Naive thymus-derived CD8-positive, alpha-beta T cell (primary cell): ENCODE results near the gene CERS6. TPM values are rescaled to one million over a fixed set of nuclear protein-coding genes. Genes with fewer than 3 reads are reported as not detected.

Experiments
- ATAC-seq, 2 donors: fragments of 150-1000 bp; cut with Tn5 transposase in 1 of 2; sonication (Bioruptor Pico), chemical (Tn5 transposase) in 1 of 2; 1 replicate in 1 of 2; 2 replicates in 1 of 2; pipeline ENCODE4 v1.10.0; 2021; ENCODE audit warnings: mild to moderate bottlenecking in 2 of 2, moderate library complexity in 2 of 2
- POLR2A ChIA-PET: fragments of 350-600 bp; sonication (Branson Sonifier 250); formaldehyde crosslinking; loops from one replicate; lab custom pipeline; 2021; ENCODE audit warnings: antibody characterized with exemption; lab: Charles Lee
- DNase-seq, 10 donors: peaks; one replicate each; pipeline versions ENCODE4 v3.0.0 to v3.0.0-alpha.2; 2020 to 2022
- H3K27ac Mint-ChIP-seq, 10 donors: one replicate each; pipeline ENCODE4 v1.8.0; 2020 to 2022; ENCODE audit warnings: mild to moderate bottlenecking in 10 of 10, mixed read lengths in 10 of 10, moderate library complexity in 4 of 10, inconsistent platforms in 1 of 10
- H3K27me3 Mint-ChIP-seq, 5 donors: one replicate each; pipeline ENCODE4 v1.8.0; 2021 to 2022; ENCODE audit warnings: mixed read lengths in 5 of 5
- H3K36me3 Mint-ChIP-seq, 3 donors: one replicate each; pipeline ENCODE4 v1.8.0; 2020 to 2022; ENCODE audit warnings: mixed read lengths in 3 of 3, mild to moderate bottlenecking in 2 of 3, inconsistent platforms in 1 of 3
- H3K4me1 Mint-ChIP-seq, 4 donors: one replicate each; pipeline ENCODE4 v1.8.0; 2021 to 2022; ENCODE audit warnings: mixed read lengths in 4 of 4
- H3K4me3 Mint-ChIP-seq, 10 donors: one replicate each; pipeline ENCODE4 v1.8.0; 2020 to 2022; ENCODE audit warnings: mild to moderate bottlenecking in 10 of 10, mixed read lengths in 10 of 10, moderate library complexity in 6 of 10, inconsistent platforms in 1 of 10
- H3K9me3 Mint-ChIP-seq, 9 donors: one replicate each; pipeline ENCODE4 v1.8.0; 2020 to 2022; ENCODE audit warnings: mixed read lengths in 9 of 9, mild to moderate bottlenecking in 3 of 9, inconsistent platforms in 1 of 9, moderate library complexity in 1 of 9
- polyA plus RNA-seq, 3 donors: library from polyadenylated mRNA; unstranded; fragments of 300-500 nt; fragmentation: Illumina TruSeq; gene quantifications; one replicate each; pipeline ENCODE4 v1.2.3, GENCODE V29; 2021
- total RNA-seq, 8 experiments: library from RNA in 2 of 8; stranded (reverse) in 2 of 8; gene quantifications; one replicate each; pipeline ENCODE4 v1.2.3 and lab custom pipeline; 2021 to 2026

CERS6 gene
- total and polyA plus RNA-seq, 5 experiments from 2014 or later = 9.5 to 29.3 (median 17.4) TPM

DNA sequence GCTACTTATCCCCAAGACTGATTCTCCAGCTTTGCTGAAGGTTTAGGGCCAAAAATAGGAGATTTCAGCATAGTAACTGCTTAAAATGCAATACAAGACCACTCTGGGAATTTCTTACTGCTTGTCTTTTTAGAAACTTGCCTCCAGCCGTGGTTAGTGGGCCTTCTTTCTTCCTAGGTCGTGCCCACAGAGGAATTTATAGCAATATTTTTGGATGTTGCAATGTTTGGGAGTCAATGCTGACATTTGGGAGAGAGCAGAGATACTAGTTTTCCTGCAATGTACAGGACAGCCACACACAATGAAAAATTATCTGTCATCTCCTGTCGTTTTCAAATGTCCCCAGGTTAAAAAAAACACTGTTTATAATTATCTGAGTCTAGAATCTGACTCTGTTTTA is 25.6 kb upstream of the CERS6 start:
- Mint-ChIP-seq H3K9me3 (no peaks in the 10 kb centered on the region), H3K36me3 (peaks cover 0 to 5% (median 0%) of the 10 kb centered on the region in 3 donors), H3K4me3 (no peak overlapping the region), H3K27me3 (no peaks in the 10 kb centered on the region), H3K4me1 (peaks cover 35 to 74% (median 56%) of the 10 kb centered on the region in 4 donors), H3K27ac (peak overlapping the region in 6 of 10 donors; percentile 3 to 95 (median 41))
- POLR2A ChIA-PET = interaction anchor here (1.0 kb wide), 1 partner anchor 9 kb away, joined by 3 read pairs; no protein-coding TSS in a partner anchor
- no peak for DNase-seq
- no peak for ATAC-seq

- peaks cover 0 to 5% (median 0%) of the 10 kb centered on the region in 3 donors for H3K36me3 Mint-ChIP-seq
- ATAC-seq (no peak), DNase-seq (no peak)
- POLR2A ChIA-PET = interaction anchor here (0.8 to 2.0 kb wide), 5 partner anchors 11 to 56 kb away, joined by 3 to 9 read pairs (median 4); partner anchors contain the start of gene CERS6
- no peaks in the 10 kb centered on the region for H3K27me3 Mint-ChIP-seq
- H3K4me1 Mint-ChIP-seq = peaks cover 34 to 69% (median 59%) of the 10 kb centered on the region in 4 donors
- H3K4me3 Mint-ChIP-seq = peak overlapping the region in 3 of 10 donors; percentile 15 to 39 (median 31)
- peak overlapping the region in 9 of 10 donors; percentile 4 to 96 (median 61) for H3K27ac Mint-ChIP-seq
- H3K9me3 Mint-ChIP-seq = no peaks in the 10 kb centered on the region
Observed at GRCh38 chr2:168431301-168432024, 24.6 kb upstream of the CERS6 start.

DNA sequence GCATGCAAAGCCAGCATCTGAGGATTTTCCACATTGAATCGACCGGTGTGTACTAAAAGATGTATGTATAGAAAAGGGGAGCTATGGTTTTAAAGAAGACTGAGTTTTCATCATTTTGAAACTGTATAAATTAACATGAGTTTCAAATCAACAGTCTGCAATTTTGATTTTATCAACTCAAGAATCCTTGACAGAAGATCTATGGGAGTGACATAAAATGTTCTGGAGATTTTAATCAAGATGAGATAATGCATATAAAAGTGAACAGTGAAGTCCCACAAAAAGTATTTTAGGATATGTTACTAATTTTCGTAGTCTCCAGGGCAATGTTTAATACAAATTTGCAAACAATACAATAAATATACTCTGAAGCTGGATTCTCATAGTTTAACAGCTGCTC is 24.0 kb upstream of the CERS6 start:
- peaks cover 32 to 69% (median 59%) of the 10 kb centered on the region in 4 donors for H3K4me1 Mint-ChIP-seq
- H3K9me3 Mint-ChIP-seq = no peaks in the 10 kb centered on the region
- POLR2A ChIA-PET = interaction anchor here (1.1 to 2.0 kb wide), 5 partner anchors 11 to 57 kb away, joined by 3 to 9 read pairs (median 9); partner anchors contain the start of gene CERS6
- H3K27me3 Mint-ChIP-seq = no peaks in the 10 kb centered on the region
- no peak for DNase-seq
- ATAC-seq = no peak
- peaks cover 0 to 5% (median 0%) of the 10 kb centered on the region in 3 donors for H3K36me3 Mint-ChIP-seq
- H3K4me3 Mint-ChIP-seq = peak overlapping the region in 5 of 10 donors; percentile 15 to 39 (median 25)
- peak overlapping the region; percentile 3 to 96 (median 40) for H3K27ac Mint-ChIP-seq

- peak in 8 of 10 donors; percentile 14 to 75 (median 46) for DNase-seq
- H3K36me3 Mint-ChIP-seq = peaks cover 0 to 5% (median 0%) of the 10 kb centered on the region in 3 donors
- H3K4me3 Mint-ChIP-seq = peak overlapping the region; percentile 26 to 78 (median 66)
- H3K27me3 Mint-ChIP-seq = no peaks in the 10 kb centered on the region
- no peaks in the 10 kb centered on the region for H3K9me3 Mint-ChIP-seq
- POLR2A ChIA-PET = interaction anchor here (1.0 to 2.0 kb wide), 5 partner anchors 12 to 57 kb away, joined by 3 to 9 read pairs (median 9); partner anchors contain the start of gene CERS6
- H3K27ac Mint-ChIP-seq = peak overlapping the region; percentile 8 to 96 (median 68)
- peak; percentile 91 to 92 for ATAC-seq
- H3K4me1 Mint-ChIP-seq = peaks cover 34 to 72% (median 61%) of the 10 kb centered on the region in 4 donors
Observed at GRCh38 chr2:168432565-168433186, 23.4 kb upstream of the CERS6 start.

- Mint-ChIP-seq H3K36me3 (peaks cover 0 to 5% (median 0%) of the 10 kb centered on the region in 3 donors), H3K4me1 (peaks cover 31 to 68% (median 59%) of the 10 kb centered on the region in 4 donors), H3K27ac (peak overlapping the region in 9 of 10 donors; percentile 8 to 96 (median 75)), H3K9me3 (no peaks in the 10 kb centered on the region), H3K4me3 (peak overlapping the region; percentile 10 to 78 (median 58)), H3K27me3 (no peaks in the 10 kb centered on the region)
- POLR2A ChIA-PET = interaction anchor here (0.6 to 2.3 kb wide), 5 partner anchors 11 to 22 kb away, joined by 3 to 9 read pairs (median 7); partner anchors contain the start of gene CERS6
- DNase-seq (no peak), ATAC-seq (no peak)
Observed at GRCh38 chr2:168433527-168433926, 22.5 kb upstream of the CERS6 start.

DNA sequence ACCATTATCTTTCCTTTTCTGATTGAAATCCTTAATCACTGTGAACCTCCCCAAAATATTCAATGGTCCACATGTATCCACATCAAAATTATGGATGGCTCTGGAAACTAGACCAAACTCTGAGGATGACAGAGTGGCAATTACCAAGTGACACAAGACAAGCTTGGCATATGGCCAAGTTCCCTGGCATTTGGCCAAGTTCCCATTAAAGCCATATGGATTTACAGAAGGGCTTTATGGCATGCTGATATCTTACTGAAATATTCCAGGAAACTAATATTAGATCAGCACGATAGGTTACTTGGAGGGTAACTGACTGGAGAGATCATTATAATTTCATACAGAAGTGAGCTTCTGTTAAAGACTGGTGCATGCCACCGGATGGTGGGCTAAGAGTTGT is 21.9 kb upstream of the CERS6 start:
- POLR2A ChIA-PET = interaction anchor here (0.6 to 2.3 kb wide), 3 partner anchors 12 to 22 kb away, joined by 6 to 7 read pairs (median 7); partner anchors contain the start of gene CERS6
- Mint-ChIP-seq H3K9me3 (no peaks in the 10 kb centered on the region), H3K27ac (peak overlapping the region in 5 of 10 donors; percentile 8 to 72 (median 44)), H3K27me3 (no peaks in the 10 kb centered on the region), H3K36me3 (peaks cover 0 to 5% (median 0%) of the 10 kb centered on the region in 3 donors), H3K4me3 (peak overlapping the region in 5 of 10 donors; percentile 8 to 66 (median 24)), H3K4me1 (peaks cover 34 to 73% (median 62%) of the 10 kb centered on the region in 4 donors)
- peak in 1 of 10 donors; percentile 29 for DNase-seq
- no peak for ATAC-seq

- H3K27me3 Mint-ChIP-seq = no peaks in the 10 kb centered on the region
- ATAC-seq (no peak), DNase-seq (no peak)
- H3K36me3 Mint-ChIP-seq = no peaks in the 10 kb centered on the region
- H3K27ac Mint-ChIP-seq = peak overlapping the region in 5 of 10 donors; percentile 56 to 91 (median 73)
- POLR2A ChIA-PET = interaction anchor here (0.7 to 1.3 kb wide), 2 partner anchors 10 to 40 kb away, joined by 6 read pairs; no protein-coding TSS in a partner anchor
- H3K4me1 Mint-ChIP-seq = peaks cover 35 to 67% (median 61%) of the 10 kb centered on the region in 4 donors
- no peaks in the 10 kb centered on the region for H3K9me3 Mint-ChIP-seq
- peak overlapping the region in 1 of 10 donors; percentile 53 for H3K4me3 Mint-ChIP-seq
Observed at GRCh38 chr2:168436840-168437239, 19.2 kb upstream of the CERS6 start.

DNA sequence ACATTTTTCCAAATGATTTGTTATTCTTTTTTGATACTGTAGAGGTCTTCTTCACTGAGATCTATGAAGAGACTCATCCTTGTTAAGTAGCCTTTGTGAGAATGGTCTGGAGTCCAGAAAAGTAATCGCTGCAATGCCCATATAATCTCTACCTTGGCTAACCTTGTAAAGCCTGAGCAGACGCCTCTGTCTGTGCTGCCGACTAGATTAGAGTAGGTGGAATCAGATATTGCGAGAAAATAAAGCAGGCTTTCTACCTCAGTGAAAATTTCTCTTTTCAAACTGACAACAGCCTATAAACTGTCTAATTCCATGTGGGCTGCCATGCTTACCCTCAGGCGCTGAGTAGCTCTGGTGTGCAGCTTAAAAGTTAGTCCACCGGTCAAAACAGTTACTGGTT is 17.5 kb upstream of the CERS6 start:
- H3K36me3 Mint-ChIP-seq = no peaks in the 10 kb centered on the region
- no peak overlapping the region for H3K4me3 Mint-ChIP-seq
- H3K27me3 Mint-ChIP-seq = no peaks in the 10 kb centered on the region
- H3K4me1 Mint-ChIP-seq = peaks cover 29 to 57% (median 49%) of the 10 kb centered on the region in 4 donors
- no peaks in the 10 kb centered on the region for H3K9me3 Mint-ChIP-seq
- DNase-seq (no peak), ATAC-seq (no peak)
- H3K27ac Mint-ChIP-seq = peak overlapping the region in 2 of 10 donors; percentile 12 to 28
- POLR2A ChIA-PET = no interaction called here

- Mint-ChIP-seq H3K27me3 (no peaks in the 10 kb centered on the region), H3K4me3 (peak overlapping the region in 7 of 10 donors; percentile 2 to 71 (median 35)), H3K4me1 (peaks cover 28 to 57% (median 47%) of the 10 kb centered on the region in 4 donors), H3K27ac (peak overlapping the region in 3 of 10 donors; percentile 8 to 53 (median 12)), H3K36me3 (no peaks in the 10 kb centered on the region), H3K9me3 (peaks cover 0 to 5% (median 0%) of the 10 kb centered on the region in 9 donors)
- DNase-seq (no peak), ATAC-seq (no peak)
- POLR2A ChIA-PET = interaction anchor here (0.6 to 1.8 kb wide), 3 partner anchors 11 to 58 kb away, joined by 3 to 8 read pairs (median 6); no protein-coding TSS in a partner anchor
Observed at GRCh38 chr2:168439536-168439935, 16.5 kb upstream of the CERS6 start.

GRCh38 chr2:168441214-168441872 is 14.7 kb upstream of the CERS6 start:
- Mint-ChIP-seq H3K4me1 (peaks cover 25 to 54% (median 39%) of the 10 kb centered on the region in 4 donors), H3K9me3 (peaks cover 0 to 9% (median 0%) of the 10 kb centered on the region in 9 donors), H3K36me3 (peaks cover 0 to 4% (median 3%) of the 10 kb centered on the region in 3 donors), H3K27me3 (no peaks in the 10 kb centered on the region), H3K27ac (no peak overlapping the region), H3K4me3 (no peak overlapping the region)
- no peak for DNase-seq
- POLR2A ChIA-PET = interaction anchor here (1.2 kb wide), 1 partner anchor 14 kb away, joined by 3 read pairs; the partner anchor contains the start of gene CERS6
- ATAC-seq = no peak

DNA sequence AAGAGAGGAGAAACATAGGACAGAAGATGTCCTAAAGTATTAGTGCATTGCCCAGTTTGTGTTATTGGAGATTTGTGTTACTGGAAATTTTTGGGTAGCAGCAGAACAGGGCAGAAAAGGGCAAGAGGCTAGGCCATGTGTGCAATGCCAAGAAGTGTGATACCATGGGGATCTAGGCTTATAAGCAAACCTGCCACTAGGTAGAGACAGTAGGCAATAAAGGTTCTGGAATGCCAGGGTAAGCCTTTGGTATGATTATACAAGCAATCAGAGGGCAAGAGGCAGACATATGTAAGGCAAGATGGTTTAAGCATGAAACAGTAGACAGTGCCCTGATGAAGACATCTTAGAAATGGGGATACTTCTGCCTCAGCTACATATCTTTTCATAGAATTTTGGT is 12.3 kb upstream of the CERS6 start:
- Mint-ChIP-seq H3K27me3 (no peaks in the 10 kb centered on the region), H3K9me3 (peaks cover 0 to 9% (median 0%) of the 10 kb centered on the region in 9 donors), H3K27ac (peak overlapping the region in 2 of 10 donors; percentile 33 to 75), H3K36me3 (peaks cover 0 to 4% (median 3%) of the 10 kb centered on the region in 3 donors), H3K4me3 (no peak overlapping the region), H3K4me1 (peaks cover 27 to 57% (median 40%) of the 10 kb centered on the region in 4 donors)
- DNase-seq = no peak
- peak in 1 of 2 donors; percentile 33 for ATAC-seq
- POLR2A ChIA-PET = interaction anchor here (0.6 to 1.3 kb wide), 4 partner anchors 8 to 243 kb away, joined by 3 to 4 read pairs (median 4); partner anchors contain the start of gene CERS6
